Naive B cell (primary cell): ENCODE data around the gene MRM3. TPM values are rescaled to one million over a fixed set of nuclear protein-coding genes. Genes with fewer than 3 reads are reported as not detected.
A peak's percentile ranks its signal among the peaks of the same experiment; 100 is the strongest.
"Not testable (repeated sequence)": the region's sequence is repeated elsewhere in the genome, so short reads cannot be mapped to it uniquely, and the experiment has no call there.

Experiments used
- ATAC-seq, 2 donors: fragments of 150-1000 bp; cut with Tn5 transposase; 2 replicates each; pipeline ENCODE4 v1.10.0; 2021; ENCODE audit warnings: low read depth in 2 of 2, mild to moderate bottlenecking in 2 of 2, moderate library complexity in 2 of 2
- DNase-seq: peaks from one replicate; pipeline ENCODE4 v3.0.0; 2022
- H3K27ac Mint-ChIP-seq, 6 donors: one replicate each; pipeline ENCODE4 v1.8.0; 2020 to 2022; ENCODE audit warnings: mild to moderate bottlenecking in 6 of 6, mixed read lengths in 6 of 6, moderate library complexity in 5 of 6, inconsistent platforms in 2 of 6
- H3K27me3 Mint-ChIP-seq, 3 donors: one replicate each; pipeline ENCODE4 v1.8.0; 2021 to 2022; ENCODE audit warnings: mixed read lengths in 3 of 3, mild to moderate bottlenecking in 1 of 3
- H3K36me3 Mint-ChIP-seq, 2 donors: one replicate each; pipeline ENCODE4 v1.8.0; 2020 to 2022; ENCODE audit warnings: mixed read lengths in 2 of 2, inconsistent platforms in 1 of 2, mild to moderate bottlenecking in 1 of 2
- H3K4me1 Mint-ChIP-seq, 3 donors: one replicate each; pipeline ENCODE4 v1.8.0; 2020 to 2022; ENCODE audit warnings: mixed read lengths in 3 of 3, inconsistent platforms in 1 of 3, mild to moderate bottlenecking in 1 of 3, moderate library complexity in 1 of 3
- H3K4me3 Mint-ChIP-seq, 8 donors: one replicate each; pipeline ENCODE4 v1.8.0; 2020 to 2022; ENCODE audit warnings: mild to moderate bottlenecking in 8 of 8, mixed read lengths in 8 of 8, moderate library complexity in 8 of 8, inconsistent platforms in 2 of 8
- H3K9me3 Mint-ChIP-seq, 7 donors: one replicate each; pipeline ENCODE4 v1.8.0; 2020 to 2022; ENCODE audit warnings: mixed read lengths in 7 of 7, mild to moderate bottlenecking in 5 of 7, inconsistent platforms in 2 of 7, moderate library complexity in 1 of 7
- polyA plus RNA-seq, 6 donors: library from polyadenylated mRNA; unstranded; fragments of 300-500 nt; fragmentation: Illumina TruSeq; gene quantifications; one replicate each; pipeline ENCODE4 v1.2.3, GENCODE V29; 2021; ENCODE audit warnings: low read depth in 6 of 6

MRM3 gene
- polyA plus RNA-seq, 6 donors from 2014 or later, result 25.2 to 61.9 (median 33.0) TPM

DNA sequence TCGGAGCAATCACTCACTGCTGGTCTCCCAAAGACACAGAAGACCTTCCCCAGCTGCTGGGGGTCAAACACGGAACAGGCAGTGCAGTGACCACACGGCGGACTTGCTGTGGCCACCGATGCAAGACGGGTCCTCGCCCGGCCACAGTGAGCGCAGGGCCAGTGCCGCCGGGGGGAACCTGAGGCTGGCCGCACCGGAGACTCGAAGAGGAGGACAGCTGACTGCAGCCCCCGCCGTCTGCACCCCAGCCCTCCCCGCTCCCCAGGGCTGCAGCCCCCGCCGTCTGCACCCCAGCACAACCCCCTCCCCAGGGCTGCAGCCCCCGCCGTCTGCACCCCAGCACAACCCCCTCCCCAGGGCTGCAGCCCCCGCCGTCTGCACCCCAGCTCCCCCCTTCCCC lies 23.7 kb downstream of the MRM3 start:
- not testable (repeated sequence) for H3K4me3 Mint-ChIP-seq, H3K27ac Mint-ChIP-seq, H3K27me3 Mint-ChIP-seq, H3K4me1 Mint-ChIP-seq, H3K9me3 Mint-ChIP-seq, ATAC-seq, H3K36me3 Mint-ChIP-seq, DNase-seq

DNA sequence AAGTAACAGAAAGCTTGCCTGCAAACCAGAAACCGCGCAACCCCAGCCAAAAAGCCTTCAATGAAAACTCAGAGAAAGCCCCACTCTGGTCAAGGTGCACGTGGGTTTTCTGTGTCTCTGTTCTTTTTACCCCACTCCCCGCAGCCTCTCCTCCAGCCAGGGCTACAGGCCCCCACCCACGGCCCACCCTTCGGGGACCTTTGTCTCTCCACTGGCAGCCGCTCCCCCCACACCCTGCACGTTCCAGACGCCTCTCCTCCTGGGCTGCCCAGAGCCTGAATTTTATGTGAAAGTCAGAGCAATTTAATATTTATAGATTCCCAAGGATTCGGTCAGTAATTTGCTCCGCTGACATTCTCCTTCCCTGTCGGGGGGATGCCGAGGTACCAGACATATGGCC lies 24.2 kb downstream of the MRM3 start:
- peaks cover 0 to 2% (median 0%) of the 10 kb centered on the region in 7 donors for H3K9me3 Mint-ChIP-seq
- no peak for DNase-seq
- no peak overlapping the region for H3K4me3 Mint-ChIP-seq
- ATAC-seq, result no peak
- no peak overlapping the region for H3K27ac Mint-ChIP-seq
- no peaks in the 10 kb centered on the region for H3K36me3 Mint-ChIP-seq
- peaks cover 0 to 4% (median 0%) of the 10 kb centered on the region in 3 donors for H3K27me3 Mint-ChIP-seq
- no peaks in the 10 kb centered on the region for H3K4me1 Mint-ChIP-seq

DNA sequence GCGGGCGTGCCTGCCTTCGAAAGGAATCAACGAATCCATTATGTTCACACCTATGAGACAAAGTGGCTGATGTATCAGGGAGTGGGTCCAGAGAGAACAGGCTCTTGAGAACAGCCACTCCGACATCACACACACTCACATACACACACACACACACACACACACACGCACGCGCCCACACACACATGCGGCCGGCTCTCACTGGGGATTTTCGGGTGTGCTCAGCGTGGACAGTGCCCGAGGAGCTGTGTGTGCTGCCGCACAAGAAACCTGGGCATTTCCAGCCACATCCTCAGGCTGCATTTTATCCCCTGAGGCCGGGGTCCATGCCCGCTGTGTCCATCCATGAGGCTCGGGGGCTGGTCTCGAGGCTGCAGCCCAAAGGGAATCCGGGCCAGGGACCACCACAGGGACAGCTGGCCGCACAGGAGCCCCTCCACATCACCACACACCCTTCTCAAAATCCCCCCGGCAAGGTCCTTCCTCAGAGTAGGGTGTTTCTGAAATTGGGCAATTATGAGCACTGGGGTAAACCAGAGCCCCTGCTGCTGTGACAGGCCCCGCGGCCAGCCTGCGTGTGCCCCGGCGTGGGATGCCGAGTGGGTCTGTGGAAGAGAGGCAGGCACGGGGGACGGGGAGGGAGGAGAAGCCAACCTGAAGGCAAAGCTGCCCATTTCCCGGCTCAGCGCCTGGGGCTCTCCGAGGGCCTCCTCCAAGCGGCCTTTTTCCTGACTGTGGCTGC lies 24.8 kb downstream of the MRM3 start:
- Mint-ChIP-seq H3K9me3 (peaks cover 0 to 2% (median 0%) of the 10 kb centered on the region in 7 donors), H3K36me3 (no peaks in the 10 kb centered on the region), H3K4me1 (no peaks in the 10 kb centered on the region), H3K27me3 (peaks cover 0 to 4% (median 0%) of the 10 kb centered on the region in 3 donors), H3K4me3 (no peak overlapping the region), H3K27ac (peak overlapping the region in 1 of 6 donors; percentile 61)
- no peak for ATAC-seq
- DNase-seq, result no peak

DNA sequence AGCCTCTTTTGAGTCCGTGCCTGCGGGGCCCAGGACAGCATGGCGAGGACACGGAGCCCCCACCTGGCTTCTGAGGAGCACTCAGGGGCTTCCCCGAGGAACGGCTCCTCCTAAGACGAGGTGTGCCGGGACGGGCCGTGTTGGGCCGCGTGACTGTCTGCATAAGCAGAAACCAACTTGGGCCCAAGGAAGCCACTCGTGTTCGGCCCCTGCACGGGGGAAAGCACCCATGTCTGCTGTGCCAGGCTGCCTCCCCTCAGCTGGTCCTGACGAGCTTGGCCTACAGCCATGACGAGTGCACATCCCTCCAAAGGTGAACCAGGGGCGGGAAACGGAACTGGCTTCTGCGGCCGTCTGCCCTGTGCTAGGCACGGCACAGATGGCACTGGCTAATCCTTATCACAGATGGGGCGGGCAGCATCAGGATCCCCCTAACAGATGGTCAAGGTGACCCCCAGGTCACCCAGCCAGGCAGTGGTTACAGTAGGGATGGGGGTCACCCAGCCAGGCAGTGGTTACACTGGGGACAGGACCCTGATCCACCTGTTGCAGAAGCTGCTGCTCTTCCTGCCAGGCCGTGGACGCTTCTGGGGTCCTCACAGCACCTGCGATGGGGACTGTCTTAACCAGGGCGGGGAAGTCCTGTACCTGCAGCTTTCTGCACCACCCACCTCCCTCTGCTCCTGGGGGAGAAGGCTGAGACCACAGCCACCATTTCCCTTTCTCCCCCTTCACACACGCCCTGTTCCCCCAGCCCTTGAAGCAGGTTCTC lies 25.6 kb downstream of the MRM3 start:
- Mint-ChIP-seq H3K27me3 (peaks cover 4 to 11% (median 6%) of the 10 kb centered on the region in 3 donors), H3K27ac (no peak overlapping the region), H3K36me3 (no peaks in the 10 kb centered on the region), H3K4me3 (no peak overlapping the region), H3K9me3 (peaks cover 0 to 3% (median 0%) of the 10 kb centered on the region in 7 donors), H3K4me1 (no peaks in the 10 kb centered on the region)
- DNase-seq, result no peak
- ATAC-seq, result no peak

DNA sequence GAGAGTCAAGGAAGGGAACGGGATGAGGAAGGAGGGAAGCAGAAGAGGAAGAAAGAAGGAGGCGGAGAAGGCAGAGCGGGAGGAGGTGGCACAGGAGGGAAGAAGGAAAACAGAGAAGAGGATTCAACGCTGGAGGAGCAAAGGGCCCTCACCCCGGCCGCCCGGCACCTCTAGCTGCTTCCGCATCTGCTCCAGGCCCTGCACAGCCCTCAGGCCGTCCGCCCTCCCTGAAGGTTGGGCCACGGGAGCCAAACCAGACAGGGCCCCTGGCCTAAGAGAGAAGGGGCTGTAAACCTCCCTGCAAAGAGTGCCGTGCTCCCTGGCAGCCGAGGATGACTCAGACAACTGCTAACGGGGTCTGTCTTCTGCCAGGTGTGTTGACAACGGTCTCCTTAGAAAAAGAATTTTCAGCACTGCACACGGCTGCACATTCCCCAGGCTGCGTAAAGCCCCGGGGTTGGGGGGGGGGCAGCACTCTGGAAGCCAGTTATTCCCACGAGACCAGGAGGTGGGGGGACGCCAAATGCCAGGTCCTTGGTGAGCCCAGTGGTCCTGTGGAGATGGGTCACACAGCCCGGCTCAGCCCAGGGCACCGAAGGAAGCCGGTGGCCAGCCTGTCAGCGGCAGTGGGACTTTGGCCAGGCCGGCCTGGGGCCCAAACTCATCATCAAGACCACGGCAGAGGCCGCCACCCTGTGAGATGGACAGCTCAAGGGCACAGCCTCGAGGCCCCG lies 29.1 kb downstream of the MRM3 start:
- H3K27me3 Mint-ChIP-seq, result peaks cover 5 to 13% (median 9%) of the 10 kb centered on the region in 3 donors
- no peak overlapping the region for H3K4me3 Mint-ChIP-seq
- DNase-seq, result no peak
- no peak for ATAC-seq
- no peaks in the 10 kb centered on the region for H3K36me3 Mint-ChIP-seq
- H3K4me1 Mint-ChIP-seq, result no peaks in the 10 kb centered on the region
- H3K9me3 Mint-ChIP-seq, result peaks cover 0 to 3% (median 0%) of the 10 kb centered on the region in 7 donors
- H3K27ac Mint-ChIP-seq, result peak overlapping the region in 1 of 6 donors; percentile 56

DNA sequence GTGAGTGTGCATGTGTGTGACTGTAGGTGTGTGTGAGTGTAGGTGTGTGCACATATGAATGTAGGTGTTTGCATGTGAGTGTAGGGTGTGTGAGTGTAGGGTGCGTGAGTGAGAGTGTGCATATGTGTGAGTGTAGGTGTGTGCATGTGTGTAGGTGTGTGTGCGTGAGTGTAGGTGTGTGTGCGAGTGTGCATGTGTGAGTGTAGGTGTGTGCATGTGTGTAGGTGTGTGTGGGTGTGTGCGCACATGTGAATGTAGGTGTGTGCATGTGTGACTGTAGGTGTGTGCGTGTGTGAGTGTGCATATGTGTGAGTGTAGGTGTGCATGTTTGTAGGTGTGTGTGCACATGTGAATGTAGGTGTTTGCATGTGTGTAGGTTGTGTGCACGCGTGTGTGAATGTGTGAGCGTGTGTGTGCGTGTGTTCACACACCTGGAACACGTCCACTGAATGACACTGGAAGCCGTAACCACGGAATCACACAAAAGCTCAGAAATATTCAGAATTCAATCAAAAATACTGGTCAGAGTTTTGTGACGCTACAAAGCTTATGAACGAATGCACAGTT lies 30.6 kb downstream of the MRM3 start:
- Mint-ChIP-seq H3K4me3 (peak overlapping the region in 1 of 8 donors; percentile 53), H3K27ac (peak overlapping the region in 1 of 6 donors; percentile 39), H3K9me3 (peaks cover 0 to 3% (median 0%) of the 10 kb centered on the region in 7 donors), H3K36me3 (no peaks in the 10 kb centered on the region), H3K4me1 (no peaks in the 10 kb centered on the region), H3K27me3 (peaks cover 5 to 19% (median 9%) of the 10 kb centered on the region in 3 donors)
- no peak for ATAC-seq
- DNase-seq, result no peak

DNA sequence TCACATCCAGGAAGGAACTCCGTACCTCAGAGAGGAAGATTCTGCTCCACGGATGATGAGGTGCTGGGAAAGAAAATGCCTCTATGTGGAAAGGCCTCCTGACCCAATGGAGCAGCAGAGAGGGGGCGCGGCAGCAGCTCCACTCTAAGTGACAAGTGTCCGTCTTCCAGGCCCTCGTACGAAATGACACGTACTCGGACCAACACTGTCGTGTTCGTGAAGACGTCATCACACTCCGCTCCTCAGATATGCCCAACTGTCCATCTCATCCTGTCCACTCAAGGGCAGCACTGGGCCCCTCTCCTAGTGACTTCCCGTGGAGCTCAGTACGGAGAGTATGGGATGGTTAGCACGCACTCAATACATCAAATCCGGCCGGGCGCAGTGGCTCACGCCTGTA lies 32.2 kb downstream of the MRM3 start:
- H3K9me3 Mint-ChIP-seq, result peaks cover 0 to 3% (median 0%) of the 10 kb centered on the region in 7 donors
- H3K4me3 Mint-ChIP-seq, result no peak overlapping the region
- ATAC-seq, result no peak
- no peak overlapping the region for H3K27ac Mint-ChIP-seq
- no peak for DNase-seq
- H3K27me3 Mint-ChIP-seq, result peaks cover 5 to 17% (median 9%) of the 10 kb centered on the region in 3 donors
- H3K4me1 Mint-ChIP-seq, result no peaks in the 10 kb centered on the region
- H3K36me3 Mint-ChIP-seq, result no peaks in the 10 kb centered on the region

DNA sequence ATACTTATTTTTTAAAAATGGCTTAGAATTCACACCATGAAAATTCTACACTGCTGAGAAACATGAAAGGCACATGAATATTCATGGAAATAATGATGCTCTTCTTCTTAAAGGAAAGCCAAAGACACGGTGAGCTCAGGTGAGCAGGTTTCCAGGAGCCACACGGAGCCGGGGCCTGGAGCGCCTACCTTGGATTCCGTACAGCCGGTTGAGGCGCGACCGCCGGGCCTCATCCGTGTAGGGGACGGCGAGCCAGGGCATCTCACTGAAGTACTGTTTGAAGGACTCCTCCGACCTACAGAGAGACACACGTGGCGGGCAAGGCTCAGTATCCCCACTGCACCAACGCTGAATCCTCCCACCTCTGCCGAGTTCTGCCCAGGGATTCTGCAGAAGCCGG lies 37.1 kb downstream of the MRM3 start:
- Mint-ChIP-seq H3K27ac (no peak overlapping the region), H3K27me3 (peaks cover 0 to 7% (median 0%) of the 10 kb centered on the region in 3 donors), H3K36me3 (no peaks in the 10 kb centered on the region), H3K4me3 (no peak overlapping the region), H3K9me3 (peaks cover 0 to 3% (median 0%) of the 10 kb centered on the region in 7 donors), H3K4me1 (peaks cover 0 to 2% (median 0%) of the 10 kb centered on the region in 3 donors)
- ATAC-seq (no peak), DNase-seq (no peak)

DNA sequence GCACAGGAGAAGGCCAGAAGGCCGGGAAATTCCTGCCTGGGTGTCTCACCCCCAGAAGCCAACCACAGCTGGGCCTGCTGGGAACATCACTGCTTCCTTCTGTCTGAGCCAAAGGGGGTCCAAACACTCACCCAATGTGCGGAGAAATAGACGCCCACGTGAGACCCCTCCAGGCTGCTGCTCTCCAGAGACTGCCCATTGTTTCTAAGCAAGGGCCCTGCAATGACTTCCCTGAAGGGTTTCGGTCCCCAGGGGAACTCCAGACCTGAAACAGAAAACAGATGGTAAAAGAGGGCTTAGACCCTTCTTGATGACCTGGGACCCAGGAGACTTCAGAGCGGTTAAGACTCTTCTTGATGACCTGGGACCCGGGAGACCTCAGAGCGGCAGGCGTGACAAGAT lies 41.3 kb downstream of the MRM3 start:
- Mint-ChIP-seq H3K27ac (no peak overlapping the region), H3K36me3 (no peaks in the 10 kb centered on the region), H3K4me3 (peak overlapping the region in 1 of 8 donors; percentile 35), H3K27me3 (peaks cover 0 to 7% (median 0%) of the 10 kb centered on the region in 3 donors), H3K9me3 (peaks cover 0 to 2% (median 0%) of the 10 kb centered on the region in 7 donors), H3K4me1 (peaks cover 0 to 2% (median 0%) of the 10 kb centered on the region in 3 donors)
- ATAC-seq, result peak in 1 of 2 donors; percentile 30
- no peak for DNase-seq

DNA sequence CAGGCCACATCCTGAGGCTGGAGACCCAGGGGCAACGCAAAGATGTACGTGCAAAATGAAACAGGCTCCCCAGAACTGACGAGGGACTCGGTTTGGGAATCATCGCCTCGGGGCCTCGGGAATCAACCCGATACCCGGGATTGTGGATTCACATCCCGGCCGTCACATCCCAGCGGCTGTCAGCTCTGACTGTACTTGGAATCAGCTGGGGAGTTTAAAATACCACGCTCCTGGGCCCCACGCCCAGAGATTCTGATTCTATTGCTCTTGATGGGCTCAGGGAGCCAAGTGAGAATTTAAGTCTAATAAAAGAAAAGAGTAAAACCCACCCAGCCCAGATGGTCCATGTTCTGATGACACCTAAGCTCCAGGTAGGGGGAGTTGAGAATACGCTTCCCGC lies 42.2 kb downstream of the MRM3 start:
- H3K27me3 Mint-ChIP-seq, result peaks cover 0 to 7% (median 0%) of the 10 kb centered on the region in 3 donors
- no peak overlapping the region for H3K27ac Mint-ChIP-seq
- DNase-seq, result no peak
- no peaks in the 10 kb centered on the region for H3K36me3 Mint-ChIP-seq
- no peak overlapping the region for H3K4me3 Mint-ChIP-seq
- peaks cover 0 to 2% (median 0%) of the 10 kb centered on the region in 7 donors for H3K9me3 Mint-ChIP-seq
- no peak for ATAC-seq
- H3K4me1 Mint-ChIP-seq, result peaks cover 0 to 2% (median 0%) of the 10 kb centered on the region in 3 donors

DNA sequence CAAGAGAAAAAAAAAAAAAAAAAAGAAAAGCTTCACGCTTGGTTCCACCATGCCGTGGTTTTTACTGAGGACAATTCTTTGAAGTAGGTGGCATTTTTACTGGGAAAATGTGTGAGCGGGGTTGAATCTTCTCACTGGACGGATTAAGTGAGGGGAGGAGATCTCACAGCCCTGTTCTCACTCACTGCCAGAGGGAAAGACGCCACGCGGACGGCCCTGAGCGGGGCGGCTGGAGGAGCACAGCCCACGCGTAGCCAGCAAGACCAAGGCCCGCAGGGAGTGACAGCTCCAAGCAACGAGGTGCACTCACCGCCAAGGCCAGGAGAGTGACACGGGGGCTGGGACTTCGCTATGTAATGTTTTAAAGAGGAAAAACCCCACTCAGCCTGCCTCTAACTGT lies 43.1 kb downstream of the MRM3 start:
- Mint-ChIP-seq H3K36me3 (no peaks in the 10 kb centered on the region), H3K27me3 (peaks cover 0 to 15% (median 6%) of the 10 kb centered on the region in 3 donors), H3K4me1 (peaks cover 0 to 2% (median 0%) of the 10 kb centered on the region in 3 donors), H3K9me3 (peaks cover 0 to 3% (median 3%) of the 10 kb centered on the region in 7 donors), H3K27ac (no peak overlapping the region), H3K4me3 (no peak overlapping the region)
- ATAC-seq (no peak), DNase-seq (no peak)

DNA sequence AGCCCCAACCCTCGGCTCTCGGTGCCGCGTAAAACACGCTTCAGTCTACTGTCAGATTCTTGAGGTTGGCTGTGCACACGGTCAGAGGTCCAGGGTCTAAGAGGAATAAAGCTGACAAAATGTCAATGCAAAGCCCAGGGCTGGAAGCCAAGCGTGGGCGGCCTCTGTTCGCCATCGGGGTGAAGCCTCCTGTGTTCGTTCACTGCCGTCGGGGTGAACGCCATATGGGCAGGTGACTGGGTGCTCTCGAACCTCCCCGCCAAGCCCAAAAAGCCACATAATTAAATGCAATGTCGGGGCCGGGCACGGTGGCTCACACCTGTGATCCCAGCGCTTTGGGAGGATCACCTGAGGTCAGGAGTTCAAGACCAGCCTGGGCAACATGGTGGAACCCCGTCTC lies 44.6 kb downstream of the MRM3 start:
- peaks cover 0 to 2% (median 0%) of the 10 kb centered on the region in 3 donors for H3K4me1 Mint-ChIP-seq
- peaks cover 0 to 17% (median 8%) of the 10 kb centered on the region in 3 donors for H3K27me3 Mint-ChIP-seq
- no peak for ATAC-seq

DNA sequence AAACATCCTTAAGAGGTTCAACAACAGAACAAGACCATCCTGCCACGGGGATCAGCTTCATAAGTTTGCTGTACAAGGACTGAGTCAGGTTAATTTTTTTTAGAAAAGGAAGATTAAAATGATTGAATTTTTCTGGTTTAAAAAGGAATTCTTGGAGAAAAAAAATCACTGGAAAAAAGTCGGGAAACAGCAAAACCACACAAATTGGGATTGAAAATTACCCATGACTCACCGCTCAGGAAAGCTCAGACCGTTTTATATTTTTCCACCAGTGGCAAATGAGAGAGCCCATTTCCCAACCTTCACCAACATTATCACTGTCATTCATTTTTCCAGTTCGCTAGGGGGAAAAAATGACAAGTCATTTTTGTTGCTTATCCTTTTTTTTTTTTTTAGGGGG lies 46.6 kb downstream of the MRM3 start:
- Mint-ChIP-seq H3K27ac (no peak overlapping the region), H3K27me3 (peaks cover 0 to 17% (median 8%) of the 10 kb centered on the region in 3 donors), H3K4me1 (no peaks in the 10 kb centered on the region), H3K9me3 (peaks cover 3 to 14% (median 5%) of the 10 kb centered on the region in 7 donors), H3K4me3 (no peak overlapping the region), H3K36me3 (no peaks in the 10 kb centered on the region)
- DNase-seq (no peak), ATAC-seq (no peak)

More for the DNA sequence above, 44.6 kb downstream of the MRM3 start:
- Mint-ChIP-seq H3K27ac (no peak overlapping the region), H3K36me3 (no peaks in the 10 kb centered on the region), H3K4me3 (no peak overlapping the region), H3K9me3 (peaks cover 1 to 11% (median 3%) of the 10 kb centered on the region in 7 donors)
- no peak for DNase-seq
